Measurements from ENCODE around the gene TRAF6. TPM values are rescaled to one million over a fixed set of nuclear protein-coding genes. Genes with fewer than 3 reads are reported as not detected.

The TRAF6 gene
- total RNA-seq, 1 experiment from 2014 or later = 14.8 TPM

- no peaks in the 10 kb centered on the region for H3K4me1 Mint-ChIP-seq (ENCODE audit: low read depth, unreplicated experiment)
- no TSS peak for BruUV-seq (replicated peaks)
- peak; percentile 35 for DNase-seq
- H3K36me3 Mint-ChIP-seq (ENCODE audit: insufficient read depth, unreplicated experiment) = peaks cover 27% of the 10 kb centered on the region
- H3K27ac Mint-ChIP-seq (ENCODE audit: unreplicated experiment) = no peak overlapping the region
- no peaks in the 10 kb centered on the region for H3K9me3 Mint-ChIP-seq (ENCODE audit: low read depth, unreplicated experiment)
- intact Hi-C loops (cut with micrococcal nuclease; ENCODE audit: unreplicated experiment) = loop anchor here (1.0 to 5.0 kb wide), 2 partner anchors 186 to 201 kb away; no protein-coding TSS in a partner anchor
- CTCF ChIA-PET = interaction anchor here (0.6 to 2.0 kb wide), 13 partner anchors 8 to 671 kb away, joined by 3 to 22 read pairs (median 5); partner anchors contain the start of genes COMMD9 and TRAF6
- no peak overlapping the region for H3K4me3 Mint-ChIP-seq (ENCODE audit: low read depth, unreplicated experiment)
- TF ChIP-seq CTCF (IDR thresholded peaks at IDR 0.05; ENCODE audit: unreplicated experiment) = peak; percentile 73
- no peaks in the 10 kb centered on the region for H3K27me3 Mint-ChIP-seq (ENCODE audit: unreplicated experiment)
These were observed 17.3 kb downstream of the TRAF6 start for GRCh38 chr11:36492724-36493304.

DNA sequence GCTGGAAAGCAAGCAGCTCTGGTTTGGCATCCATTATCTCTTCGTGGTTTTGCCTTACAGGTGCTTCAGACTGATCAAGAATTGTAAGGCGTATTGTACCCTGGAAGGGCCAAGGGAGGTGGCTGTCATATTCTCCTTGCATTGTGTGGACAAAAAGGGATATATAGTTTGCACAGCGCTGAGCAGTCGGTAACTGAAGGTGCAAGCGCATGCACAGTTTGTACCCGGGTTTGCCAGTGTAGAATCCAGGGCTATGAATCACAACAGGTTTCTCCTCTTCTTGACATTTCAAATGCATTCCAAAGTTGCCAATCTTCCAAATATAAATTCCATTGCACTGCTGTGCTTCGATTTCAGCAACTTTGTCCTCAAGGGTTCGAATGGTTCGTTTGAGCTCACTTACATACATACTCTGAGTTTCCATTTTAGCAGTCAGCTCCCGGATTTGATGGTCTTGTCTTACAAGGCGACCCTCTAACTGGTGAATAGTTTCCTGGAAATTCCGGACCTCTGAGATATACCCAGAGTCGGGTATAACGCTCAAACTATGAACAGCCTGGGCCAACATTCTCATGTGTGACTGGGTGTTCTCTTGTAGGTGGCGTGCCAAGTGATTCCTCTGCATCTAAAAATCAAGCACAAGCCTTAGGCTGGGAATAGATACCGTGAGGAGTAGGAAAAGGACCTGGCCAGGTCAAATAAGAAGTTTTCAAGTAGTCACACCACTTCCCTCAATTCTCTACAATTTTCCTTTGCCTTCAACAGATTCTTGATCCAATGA lies 19.9 kb downstream of the TRAF6 start:
- Mint-ChIP-seq H3K4me1 (ENCODE audit: low read depth, unreplicated experiment) (no peaks in the 10 kb centered on the region), H3K9me3 (ENCODE audit: low read depth, unreplicated experiment) (no peaks in the 10 kb centered on the region), H3K27ac (ENCODE audit: unreplicated experiment) (no peak overlapping the region), H3K27me3 (ENCODE audit: unreplicated experiment) (no peaks in the 10 kb centered on the region), H3K4me3 (ENCODE audit: low read depth, unreplicated experiment) (no peak overlapping the region), H3K36me3 (ENCODE audit: insufficient read depth, unreplicated experiment) (peaks cover 31% of the 10 kb centered on the region)
- BruUV-seq (replicated peaks) = no TSS peak
- no peak for TF ChIP-seq CTCF (IDR thresholded peaks at IDR 0.05; ENCODE audit: unreplicated experiment)
- DNase-seq = no peak
- CTCF ChIA-PET = no interaction called here
- intact Hi-C loops (cut with micrococcal nuclease; ENCODE audit: unreplicated experiment) = loop anchor here (5.0 kb wide), 1 partner anchor 183 kb away; no protein-coding TSS in a partner anchor

DNA sequence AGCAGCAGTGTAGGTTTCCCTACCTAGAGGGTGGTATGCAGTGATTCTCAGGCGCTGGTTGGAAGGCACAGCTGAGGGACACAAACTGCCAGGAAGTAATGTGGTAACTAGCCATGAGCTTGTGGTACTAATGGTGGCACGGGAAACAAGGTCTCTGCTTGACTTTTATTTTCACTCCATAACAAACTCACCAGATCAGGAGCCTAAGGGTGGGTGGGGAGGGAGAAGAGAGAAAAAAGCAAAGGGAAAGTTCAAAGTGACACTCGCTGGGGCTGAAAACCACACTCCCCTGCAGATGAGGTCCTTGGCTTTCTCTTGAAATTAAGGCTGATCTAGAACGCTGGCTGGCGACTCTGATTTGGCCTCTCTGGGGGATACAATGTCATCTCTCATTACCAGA lies 22.0 kb downstream of the TRAF6 start:
- BruUV-seq (replicated peaks) = no TSS peak
- Mint-ChIP-seq H3K27ac (ENCODE audit: unreplicated experiment) (no peak overlapping the region), H3K4me1 (ENCODE audit: low read depth, unreplicated experiment) (no peaks in the 10 kb centered on the region), H3K4me3 (ENCODE audit: low read depth, unreplicated experiment) (no peak overlapping the region), H3K36me3 (ENCODE audit: insufficient read depth, unreplicated experiment) (peaks cover 32% of the 10 kb centered on the region), H3K9me3 (ENCODE audit: low read depth, unreplicated experiment) (no peaks in the 10 kb centered on the region), H3K27me3 (ENCODE audit: unreplicated experiment) (no peaks in the 10 kb centered on the region)
- CTCF ChIA-PET = interaction anchor here (1.1 kb wide), 1 partner anchor 12 kb away, joined by 4 read pairs; no protein-coding TSS in a partner anchor
- no peak for DNase-seq
- intact Hi-C loops (cut with micrococcal nuclease; ENCODE audit: unreplicated experiment) = no loop called here
- TF ChIP-seq CTCF (IDR thresholded peaks at IDR 0.05; ENCODE audit: unreplicated experiment) = no peak

DNA sequence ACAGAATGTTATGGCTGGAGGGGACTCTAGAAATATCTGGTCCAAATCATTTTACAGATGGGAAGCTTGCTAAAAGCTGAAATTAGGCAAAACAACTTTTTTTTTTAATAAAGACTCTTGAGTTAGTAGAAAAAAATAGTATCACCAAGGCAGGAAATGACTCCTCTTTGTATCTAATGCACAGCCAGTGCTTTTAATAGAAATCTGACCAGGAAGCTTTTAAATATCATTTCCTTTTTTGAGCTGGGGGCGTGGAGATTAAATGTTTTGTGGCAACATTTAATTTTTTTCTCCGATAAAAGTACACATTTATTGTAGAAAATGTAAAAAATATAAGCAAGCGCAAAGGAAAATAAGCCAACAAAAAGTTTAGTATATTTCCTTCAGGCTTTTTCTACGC lies 22.5 kb downstream of the TRAF6 start:
- no TSS peak for BruUV-seq (replicated peaks)
- H3K4me3 Mint-ChIP-seq (ENCODE audit: low read depth, unreplicated experiment) = no peak overlapping the region
- H3K4me1 Mint-ChIP-seq (ENCODE audit: low read depth, unreplicated experiment) = no peaks in the 10 kb centered on the region
- DNase-seq = no peak
- no peaks in the 10 kb centered on the region for H3K9me3 Mint-ChIP-seq (ENCODE audit: low read depth, unreplicated experiment)
- no peak for TF ChIP-seq CTCF (IDR thresholded peaks at IDR 0.05; ENCODE audit: unreplicated experiment)
- H3K27me3 Mint-ChIP-seq (ENCODE audit: unreplicated experiment) = no peaks in the 10 kb centered on the region
- intact Hi-C loops (cut with micrococcal nuclease; ENCODE audit: unreplicated experiment) = no loop called here
- peaks cover 28% of the 10 kb centered on the region for H3K36me3 Mint-ChIP-seq (ENCODE audit: insufficient read depth, unreplicated experiment)
- CTCF ChIA-PET = interaction anchor here (1.1 kb wide), 1 partner anchor 13 kb away, joined by 4 read pairs; no protein-coding TSS in a partner anchor
- no peak overlapping the region for H3K27ac Mint-ChIP-seq (ENCODE audit: unreplicated experiment)

Measured in Calu3 (cell line).